ENCODE data around the gene GLRX.

DNA sequence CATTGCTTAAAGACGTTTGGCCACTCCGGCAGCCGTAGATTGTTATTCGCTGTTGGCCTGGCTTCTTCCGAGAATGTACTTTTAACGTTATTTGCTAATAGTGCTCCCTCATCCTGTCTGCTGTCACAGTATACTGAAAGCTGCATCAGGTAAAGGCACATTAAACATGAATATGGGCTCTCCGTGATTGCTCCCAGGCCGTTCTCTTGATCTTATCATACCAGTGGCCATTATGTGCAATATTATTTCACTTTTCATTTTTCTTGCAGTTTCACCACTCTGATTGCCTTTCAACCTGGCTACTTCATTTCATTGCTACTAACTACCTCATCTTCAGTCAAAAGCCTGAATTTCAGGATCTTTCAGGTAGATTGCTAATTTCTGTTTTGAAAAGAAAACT is 34.0 kb downstream of the GLRX start:
- TF ChIP-seq CEBPB (IDR thresholded peaks at IDR 0.05; ENCODE audit: borderline replicate concordance, low read depth, low read length) (no peak), PAX8 (CRISPR knock-in tag; IDR thresholded peaks at IDR 0.05; ENCODE audit: borderline replicate concordance) (no peak), POLR2A (IDR thresholded peaks at IDR 0.05; ENCODE audit: insufficient read depth in 1 of 2, low read depth in 2 of 2, low read length in 2 of 2) (no peak), FOXM1 (CRISPR knock-in tag; IDR thresholded peaks at IDR 0.05) (no peak), CHD2 (IDR thresholded peaks at IDR 0.05; ENCODE audit: low read depth, low read length) (no peak), TFAP4 (IDR thresholded peaks at IDR 0.05; ENCODE audit: borderline replicate concordance, low read depth) (no peak), ZKSCAN1 (IDR thresholded peaks at IDR 0.05; ENCODE audit: low read length) (no peak), REL (CRISPR knock-in tag; conservative IDR thresholded peaks at IDR 0.05) (no peak), ZNF318 (CRISPR knock-in tag; IDR thresholded peaks at IDR 0.05) (no peak), ZNF263 (CRISPR knock-in tag; IDR thresholded peaks at IDR 0.05) (no peak), HIVEP1 (CRISPR knock-in tag; IDR thresholded peaks at IDR 0.05) (no peak), NR3C1 (CRISPR knock-in tag; IDR thresholded peaks at IDR 0.05) (no peak)
- TF ChIP-seq, protein P1, sequence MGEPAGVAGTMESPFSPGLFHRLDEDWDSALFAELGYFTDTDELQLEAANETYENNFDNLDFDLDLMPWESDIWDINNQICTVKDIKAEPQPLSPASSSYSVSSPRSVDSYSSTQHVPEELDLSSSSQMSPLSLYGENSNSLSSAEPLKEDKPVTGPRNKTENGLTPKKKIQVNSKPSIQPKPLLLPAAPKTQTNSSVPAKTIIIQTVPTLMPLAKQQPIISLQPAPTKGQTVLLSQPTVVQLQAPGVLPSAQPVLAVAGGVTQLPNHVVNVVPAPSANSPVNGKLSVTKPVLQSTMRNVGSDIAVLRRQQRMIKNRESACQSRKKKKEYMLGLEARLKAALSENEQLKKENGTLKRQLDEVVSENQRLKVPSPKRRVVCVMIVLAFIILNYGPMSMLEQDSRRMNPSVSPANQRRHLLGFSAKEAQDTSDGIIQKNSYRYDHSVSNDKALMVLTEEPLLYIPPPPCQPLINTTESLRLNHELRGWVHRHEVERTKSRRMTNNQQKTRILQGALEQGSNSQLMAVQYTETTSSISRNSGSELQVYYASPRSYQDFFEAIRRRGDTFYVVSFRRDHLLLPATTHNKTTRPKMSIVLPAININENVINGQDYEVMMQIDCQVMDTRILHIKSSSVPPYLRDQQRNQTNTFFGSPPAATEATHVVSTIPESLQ (CRISPR knock-in tag; conservative IDR thresholded peaks at IDR 0.05) = no peak

Data from HepG2 (cell line).